GM12864 (cell line): Measurements from ENCODE around the gene GIMAP8.

Experiments used
- DNase-seq: peaks from one replicate; pipeline ENCODE4 v3.0.0-alpha.2; 2011; ENCODE audit warnings: low read depth
- H3K4me3 ChIP-seq: 2 replicates; pipeline ENCODE4 v1.5.1; 2011; ENCODE audit warnings: mild to moderate bottlenecking, low read depth, low read length, control low read depth
- CTCF ChIP-seq: IDR thresholded peaks from 2 replicates; pipeline ENCODE4 v1.5.1; 2011; ENCODE audit warnings: low read depth, mild to moderate bottlenecking, moderate library complexity, low read length, control low read depth, inconsistent platforms; ENCODE audit errors: missing control alignments

Gene GIMAP8

GRCh38 chr7:150441524-150441923 is 8.9 kb upstream of the GIMAP8 start:
- no peak for TF ChIP-seq CTCF
- H3K4me3 ChIP-seq, result no peak overlapping the region
- DNase-seq, result no peak

DNA sequence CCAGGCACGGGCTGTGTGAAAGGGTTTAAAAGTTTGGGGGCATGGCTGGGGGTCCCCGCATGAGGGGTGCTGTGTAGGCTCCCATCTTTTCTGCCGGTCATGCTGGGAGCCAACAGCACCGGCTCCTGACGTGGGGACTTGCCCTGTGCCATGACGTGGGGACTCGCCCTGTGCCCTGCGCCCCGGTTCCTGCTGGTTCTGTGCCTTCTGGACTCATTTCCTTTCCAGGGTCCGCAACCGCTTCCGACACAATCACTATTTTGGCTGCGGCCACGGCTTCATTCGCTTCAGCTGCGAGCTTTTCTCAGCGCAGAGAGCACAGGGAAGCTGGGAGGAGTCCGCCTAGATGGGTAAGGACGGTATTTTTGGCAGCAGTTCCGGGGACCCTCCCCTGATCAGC is 7.6 kb upstream of the GIMAP8 start:
- no peak for TF ChIP-seq CTCF
- no peak overlapping the region for H3K4me3 ChIP-seq
- DNase-seq, result no peak

GRCh38 chr7:150443793-150444540 is 6.5 kb upstream of the GIMAP8 start:
- no peak for TF ChIP-seq CTCF
- H3K4me3 ChIP-seq, result no peak overlapping the region
- no peak for DNase-seq

DNA sequence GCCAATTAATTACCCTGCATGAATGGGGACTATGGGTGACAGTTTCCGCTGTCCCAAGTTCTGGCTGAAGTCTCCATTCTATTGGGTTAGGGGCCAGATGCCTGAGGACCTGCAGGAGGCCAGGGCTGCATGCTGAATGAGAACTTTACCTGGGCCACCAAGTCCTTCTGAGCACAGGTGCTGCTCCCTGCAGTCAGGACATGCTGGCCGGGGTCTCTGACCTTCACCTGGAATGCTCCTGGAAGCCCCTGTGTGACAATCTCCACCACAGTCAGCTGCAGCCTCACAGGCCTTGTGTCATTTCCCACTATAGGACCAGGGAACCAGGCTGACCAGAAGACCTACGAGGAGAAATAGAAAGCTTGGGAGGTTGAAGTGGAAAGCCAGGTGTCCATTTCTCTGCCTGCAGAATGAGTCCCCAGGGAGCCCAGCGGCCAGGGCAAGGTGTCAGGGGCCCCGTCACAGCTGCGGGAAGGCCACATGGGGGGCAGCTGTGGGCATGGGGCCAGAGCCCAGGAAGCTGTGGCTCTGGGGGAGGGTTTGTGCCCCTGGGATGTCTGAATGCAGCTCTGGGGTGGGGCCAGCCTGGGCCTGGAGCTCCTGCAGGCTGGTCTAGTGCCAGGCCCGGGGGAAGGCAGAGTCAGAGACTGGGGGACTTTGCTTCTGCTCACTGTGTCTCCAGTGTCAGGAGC is 5.6 kb upstream of the GIMAP8 start:
- H3K4me3 ChIP-seq, result no peak overlapping the region
- no peak for DNase-seq
- no peak for TF ChIP-seq CTCF

GRCh38 chr7:150446288-150446938 is 4.0 kb upstream of the GIMAP8 start:
- no peak for TF ChIP-seq CTCF
- H3K4me3 ChIP-seq, result no peak overlapping the region
- no peak for DNase-seq

GRCh38 chr7:150447966-150448788 is 2.3 kb upstream of the GIMAP8 start:
- no peak overlapping the region for H3K4me3 ChIP-seq
- DNase-seq, result no peak
- TF ChIP-seq CTCF, result no peak
